GM12892 (cell line): ENCODE data around the gene WNT3A.

ENCODE experiments used
- DNase-seq: peaks from one replicate; pipeline ENCODE4 v3.0.0; 2011; ENCODE audit not compliant: insufficient read length
- FAIRE-seq: peaks from 2 replicates; lab custom pipeline; 2011; peaks lifted over from hg19 to GRCh38; lab: Jason Lieb, UNC
- POLR2A ChIP-seq: IDR thresholded peaks from 2 replicates; pipeline ENCODE4 v1.6.1; 2011; ENCODE audit warnings: low read depth, low read length, control low read depth
- POLR2AphosphoS5 ChIP-seq: IDR thresholded peaks from 2 replicates; pipeline ENCODE4 v1.6.1; 2011; ENCODE audit warnings: low read depth, low read length, control low read depth
- TAF1 ChIP-seq: IDR thresholded peaks from 2 replicates; pipeline ENCODE4 v1.6.1; 2011; ENCODE audit warnings: low read depth, mild to moderate bottlenecking, control low read depth, low read length, borderline replicate concordance

Gene WNT3A

DNA sequence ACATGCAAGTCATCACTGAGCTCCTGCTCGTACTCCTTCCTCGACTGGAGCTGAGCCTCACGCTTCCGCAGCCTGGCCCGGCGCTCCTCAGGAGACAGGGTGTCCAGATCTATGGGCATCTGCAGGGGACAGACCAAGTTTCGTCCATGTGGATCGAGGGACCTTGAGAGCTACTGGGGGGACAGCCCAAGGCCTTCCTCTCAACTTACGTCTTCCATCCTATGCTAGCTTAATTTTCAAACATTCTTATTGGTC lies 99.9 kb downstream of the WNT3A start:
- TF ChIP-seq TAF1, result no peak
- no peak for TF ChIP-seq POLR2AphosphoS5
- no peak for TF ChIP-seq POLR2A
- DNase-seq (no peak), FAIRE-seq (no peak)

DNA sequence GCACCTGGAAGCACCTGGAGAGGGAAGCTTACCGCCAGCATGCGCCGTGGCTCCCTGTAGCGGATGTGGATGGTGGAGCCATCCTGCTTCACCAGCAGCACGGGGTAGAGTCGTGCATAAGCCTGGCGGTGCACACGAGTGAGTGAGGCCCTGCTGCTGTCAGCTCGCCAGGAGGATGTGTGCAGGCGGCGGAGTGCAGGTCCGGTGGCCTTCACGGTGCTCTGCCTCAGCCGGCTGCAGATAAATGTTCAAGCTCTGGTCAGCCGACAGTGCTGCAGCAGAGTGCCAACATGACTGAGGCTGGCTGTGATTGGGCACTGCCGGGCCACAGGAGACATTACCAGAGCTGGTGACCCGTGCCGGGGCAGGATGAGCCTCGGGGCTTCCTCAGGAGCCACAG lies 100.8 kb downstream of the WNT3A start:
- TF ChIP-seq POLR2AphosphoS5 (no peak), POLR2A (no peak), TAF1 (no peak)
- FAIRE-seq (no peak), DNase-seq (no peak)

DNA sequence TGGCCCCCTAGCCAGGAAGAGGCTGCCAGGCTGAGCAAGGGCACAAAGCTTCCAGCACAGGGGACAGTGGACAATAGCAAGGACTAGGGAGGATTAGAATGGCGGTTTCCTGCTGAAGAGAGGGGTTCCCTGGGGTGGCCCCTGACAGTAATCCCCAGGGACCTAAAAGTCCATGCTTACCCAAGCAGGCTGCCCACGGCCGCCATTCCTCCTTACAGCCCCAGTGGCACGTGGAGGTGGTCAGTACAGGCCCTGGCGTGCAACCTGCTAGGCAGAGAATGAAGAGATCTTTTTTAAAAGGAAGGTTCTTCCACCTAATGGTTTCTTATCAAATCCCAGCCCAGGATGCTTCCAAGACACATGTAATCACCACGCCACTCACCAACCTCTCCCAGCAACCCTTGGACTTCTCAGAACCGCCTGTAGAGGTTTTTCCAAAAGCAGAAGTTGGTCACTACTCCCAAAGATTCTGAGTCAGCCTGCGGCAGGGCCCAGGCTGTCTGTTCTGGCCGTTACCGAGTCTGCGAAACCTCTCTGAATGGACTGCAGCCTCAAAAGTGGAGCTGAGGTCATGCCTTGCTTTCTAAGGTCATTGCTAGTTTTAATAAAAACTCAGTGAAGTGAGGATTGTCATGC lies 101.4 kb downstream of the WNT3A start:
- TF ChIP-seq TAF1 (no peak), POLR2A (no peak), POLR2AphosphoS5 (no peak)
- FAIRE-seq, result no peak
- no peak for DNase-seq

DNA sequence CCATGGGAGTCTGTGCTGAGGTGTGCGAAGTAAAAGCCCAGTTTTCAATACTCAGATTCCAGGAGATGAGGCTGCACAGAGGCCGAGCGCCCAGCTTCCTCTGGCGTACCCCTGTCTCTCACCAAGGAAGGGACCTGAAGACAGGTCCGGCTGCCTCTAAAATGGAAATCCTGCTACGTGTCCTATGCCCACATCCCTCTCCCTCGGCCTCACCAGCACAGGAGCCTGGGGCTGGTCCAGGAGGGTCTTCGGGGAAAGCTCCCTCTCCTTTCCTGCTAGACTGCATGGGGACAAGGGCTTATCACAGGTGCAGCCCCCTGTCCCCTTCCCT lies 101.9 kb downstream of the WNT3A start:
- FAIRE-seq (no peak), DNase-seq (no peak)
- no peak for TF ChIP-seq POLR2A
- TF ChIP-seq TAF1, result no peak
- no peak for TF ChIP-seq POLR2AphosphoS5

DNA sequence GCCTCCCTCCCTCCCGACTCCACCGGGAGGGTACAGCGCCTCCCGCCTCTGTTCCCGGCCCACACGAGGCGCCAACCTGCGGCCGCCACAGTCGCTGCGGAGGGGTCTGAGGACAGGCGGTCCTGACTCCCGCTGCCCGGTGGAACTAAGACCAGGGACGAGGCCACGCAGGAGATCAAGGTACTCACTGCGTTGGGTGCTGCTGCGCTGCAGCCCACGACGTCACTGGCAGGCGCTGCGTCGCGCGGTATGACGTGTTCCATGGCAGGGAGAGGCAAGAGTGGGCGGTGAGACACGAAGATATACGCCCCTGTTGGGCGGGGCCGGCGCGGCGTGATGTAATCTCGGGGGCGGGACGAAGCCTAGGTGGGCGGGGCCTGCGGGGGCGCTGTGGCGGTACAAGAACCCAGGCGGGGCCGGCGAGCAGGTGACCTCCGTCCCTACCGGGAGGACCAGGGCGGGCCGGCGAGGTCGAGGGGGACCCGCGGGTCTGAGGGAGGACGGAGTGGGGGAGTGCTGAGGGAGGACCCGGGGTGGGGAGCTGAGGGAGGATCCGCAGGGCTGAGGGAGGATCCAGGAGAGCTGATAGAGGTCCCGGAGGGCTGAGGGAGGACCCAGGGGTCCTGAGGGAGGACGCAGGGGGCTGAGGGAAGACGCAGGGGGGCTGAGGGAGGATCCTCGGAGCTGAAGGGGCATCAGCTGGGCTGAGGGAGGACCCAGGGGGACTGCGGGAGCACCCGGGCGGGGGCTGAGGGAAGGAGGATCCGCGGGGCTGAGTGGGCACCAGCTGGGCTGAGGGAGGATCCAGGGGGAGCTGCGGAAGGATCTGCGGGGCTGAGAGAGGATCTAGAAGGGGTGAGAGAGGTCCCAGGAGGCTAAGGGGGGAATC lies 102.5 kb downstream of the WNT3A start, which contains the start of gene MRPL55:
TSS of gene MRPL55 (minus strand) at position 227 of the 889 bp plus-strand sequence. CDS start 1,039 bp downstream, outside the sequence.
- DNase-seq, result peak; percentile 93
- peak; percentile 100 for FAIRE-seq
- TF ChIP-seq POLR2AphosphoS5 (peak; percentile 91), TAF1 (peak; percentile 51), POLR2A (peak; percentile 83)

DNA sequence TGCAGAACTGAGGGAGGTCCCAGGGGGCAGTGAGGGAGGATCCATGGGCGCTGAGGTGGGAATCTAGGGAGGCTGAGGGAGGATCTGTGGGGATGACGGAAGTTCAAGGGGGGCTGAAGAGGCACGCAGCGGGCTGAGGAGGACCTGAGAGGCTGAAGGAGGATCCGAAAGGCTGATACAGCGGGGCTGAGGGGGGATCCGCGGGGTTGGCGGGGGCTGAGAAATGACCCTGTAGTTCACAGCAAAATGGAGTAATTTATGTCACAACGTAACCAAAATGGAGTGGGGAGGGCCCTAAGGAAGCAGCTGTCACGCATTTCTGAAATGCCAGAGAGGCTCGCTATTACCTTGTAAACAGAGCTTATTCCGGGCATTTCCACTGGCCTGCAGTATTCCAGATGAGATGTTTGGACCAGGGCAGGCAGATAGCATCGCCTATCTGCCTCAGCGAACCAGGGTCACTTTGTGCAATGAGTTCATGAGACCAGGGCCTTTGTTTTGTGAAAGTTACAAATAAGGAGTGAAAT lies 103.2 kb downstream of the WNT3A start:
- DNase-seq (no peak), FAIRE-seq (peak; percentile 82)
- TF ChIP-seq POLR2A, result no peak
- TF ChIP-seq TAF1, result no peak
- no peak for TF ChIP-seq POLR2AphosphoS5

DNA sequence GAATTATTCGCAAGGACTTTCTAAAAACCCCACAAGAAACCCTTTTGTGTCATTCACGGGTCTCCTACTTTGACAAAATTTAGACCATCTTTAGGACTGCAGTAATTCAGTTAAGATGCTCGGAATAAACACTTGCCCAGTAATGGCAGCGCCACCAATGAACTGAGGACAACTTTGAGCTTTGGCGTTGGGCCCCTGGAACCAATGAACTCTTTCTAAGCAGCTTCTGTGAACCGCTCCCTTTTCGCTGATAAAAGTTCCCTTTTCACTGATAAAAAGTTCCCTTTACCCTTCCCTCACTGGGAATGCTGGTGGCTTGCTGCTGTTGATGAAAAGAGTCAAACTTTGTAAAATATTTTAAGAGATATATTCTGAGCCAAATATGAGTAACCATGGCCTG lies 103.8 kb downstream of the WNT3A start:
- FAIRE-seq, result no peak
- DNase-seq, result no peak
- no peak for TF ChIP-seq POLR2A
- TF ChIP-seq TAF1, result no peak
- TF ChIP-seq POLR2AphosphoS5, result no peak
